Endometrial microvascular endothelial cells (primary cell): Measurements from ENCODE around the gene GPR183. TPM values are rescaled to one million over a fixed set of nuclear protein-coding genes. Genes with fewer than 3 reads are reported as not detected.
"Not testable (repeated sequence)": the region's sequence is repeated elsewhere in the genome, so short reads cannot be mapped to it uniquely, and the experiment has no call there.

Source experiments
- in situ Hi-C: cut with HindIII; loops from 2 replicates; pipeline ENCODE4 v1.10.0; 2017; ENCODE audit warnings: low sequenced_read_pairs, low pct_unique_long_range_greater_than_20kb; ENCODE audit errors: inconsistent ontology term
- total RNA-seq: library from RNA; depleted of rRNA; stranded (reverse); fragments of >200 nt; gene quantifications from one replicate; pipeline ENCODE4 v1.2.3, GENCODE V29; 2015; ENCODE audit errors: inconsistent ontology term

The GPR183 gene
- total RNA-seq, 1 donor from 2014 or later: 0.65 TPM

DNA sequence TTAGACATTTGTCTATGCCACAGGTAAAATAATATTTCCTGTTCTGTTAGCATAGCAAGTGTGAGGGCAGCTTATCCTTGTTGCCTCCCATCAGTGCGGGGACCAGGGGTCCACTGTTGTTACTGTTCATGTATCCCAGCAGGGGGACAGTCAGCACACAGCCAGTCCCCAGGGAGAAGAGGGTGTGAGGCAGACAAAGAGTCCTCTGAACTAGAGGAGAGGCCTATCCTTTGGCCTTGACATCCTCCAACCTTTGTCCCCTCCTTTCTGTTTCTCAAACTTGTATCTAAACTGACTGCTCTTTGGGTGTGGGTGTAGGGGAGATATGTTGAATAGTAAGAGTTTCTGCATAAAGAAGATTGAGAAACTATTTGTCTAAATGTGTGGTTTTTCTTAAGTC, 46.1 kb downstream of the GPR183 start:
- in situ Hi-C loops: no loop called here

DNA sequence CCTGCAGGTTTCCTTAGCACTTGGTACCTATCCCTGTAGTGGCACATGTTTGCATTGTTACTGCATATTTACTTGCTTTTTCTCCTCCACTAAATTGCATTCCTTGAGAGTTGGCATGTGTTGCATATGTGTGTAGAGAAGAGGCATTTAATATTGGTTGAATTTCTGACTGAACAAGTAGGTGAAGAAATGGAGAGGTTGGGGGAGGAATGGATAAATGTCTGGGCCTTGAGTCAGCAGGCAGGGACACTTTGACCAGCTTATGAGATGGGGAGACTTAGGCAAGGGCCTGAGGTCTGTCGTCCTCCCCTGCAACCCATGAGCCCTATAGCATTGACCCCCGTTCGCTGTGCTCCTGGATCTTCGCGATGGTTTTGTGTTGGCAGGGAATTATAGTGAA, 47.0 kb downstream of the GPR183 start:
- in situ Hi-C loops: no loop called here

DNA sequence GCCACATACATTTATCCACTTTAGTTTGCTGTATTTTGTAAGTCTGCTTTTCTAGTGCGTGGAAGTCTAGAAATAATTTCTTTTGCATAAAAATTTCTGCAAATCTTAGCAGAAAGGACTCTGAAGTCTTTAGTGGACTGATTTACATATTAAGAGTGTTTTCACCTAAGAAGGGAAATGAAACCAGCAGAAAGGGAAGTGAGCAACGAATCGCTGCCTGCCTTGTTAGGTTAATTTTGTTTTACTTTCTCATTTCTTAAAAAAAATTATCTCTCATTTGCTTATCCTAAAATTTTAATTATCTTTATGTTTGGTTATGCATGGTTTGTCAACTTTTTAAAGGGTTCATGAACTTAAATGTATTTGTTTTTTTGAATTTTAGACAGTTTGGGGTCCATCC, 48.3 kb downstream of the GPR183 start:
- in situ Hi-C loops: no loop called here

DNA sequence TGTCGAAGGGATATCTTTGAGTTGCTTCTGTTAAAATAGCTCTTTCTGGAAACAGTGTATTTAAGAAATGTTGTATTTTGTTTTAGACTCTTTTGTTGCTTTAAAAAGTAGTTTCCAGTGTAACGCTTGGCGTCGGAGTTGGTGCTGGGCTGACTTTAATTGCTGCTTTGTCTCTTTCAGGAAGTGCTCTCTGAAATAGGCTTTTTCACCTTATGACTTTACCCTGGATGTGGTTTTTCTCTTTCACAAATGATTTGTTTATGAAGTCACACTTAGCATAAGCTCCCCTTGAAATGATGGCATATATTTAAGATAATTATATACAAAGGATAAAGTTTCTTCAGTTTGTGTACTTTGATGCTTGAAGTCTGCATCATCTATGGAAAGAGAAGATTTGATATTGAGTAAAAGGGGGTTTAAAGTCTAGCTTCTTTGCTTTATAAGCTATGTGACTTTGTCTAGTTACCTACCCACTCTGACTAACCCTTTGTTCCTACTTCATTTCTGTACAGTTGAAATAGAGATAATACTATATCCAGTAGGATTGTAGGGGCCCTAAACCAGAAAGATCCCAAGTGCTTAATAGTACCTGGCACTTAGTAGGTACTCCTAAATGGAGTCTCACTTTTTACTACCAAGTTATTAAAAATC, 48.9 kb downstream of the GPR183 start, which contains the start of gene GPR18:
Gene GPR18, minus strand, starts transcription at position 170 of the 651 bp plus-strand sequence. CDS start 2,507 bp downstream, outside the sequence.
- in situ Hi-C loops: no loop called here

DNA sequence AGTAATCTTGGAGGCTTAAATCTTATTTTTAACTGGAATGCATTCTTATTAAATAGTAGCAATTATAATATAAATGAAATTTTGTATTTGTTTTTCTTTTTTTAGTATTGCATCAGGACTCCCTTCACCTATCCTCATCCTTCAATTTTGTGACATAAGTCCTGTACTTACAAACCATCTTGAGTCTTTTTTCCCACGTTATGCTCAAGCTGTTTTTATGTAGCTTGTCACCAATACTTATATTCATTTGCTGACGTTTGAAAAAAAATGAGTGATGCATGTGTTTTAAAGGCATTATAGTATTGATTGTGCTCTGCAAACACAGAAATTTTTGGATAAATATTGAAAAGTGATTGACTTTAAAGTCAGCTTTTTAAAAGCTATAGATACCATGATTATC, 49.9 kb downstream of the GPR183 start:
- in situ Hi-C loops: no loop called here

DNA sequence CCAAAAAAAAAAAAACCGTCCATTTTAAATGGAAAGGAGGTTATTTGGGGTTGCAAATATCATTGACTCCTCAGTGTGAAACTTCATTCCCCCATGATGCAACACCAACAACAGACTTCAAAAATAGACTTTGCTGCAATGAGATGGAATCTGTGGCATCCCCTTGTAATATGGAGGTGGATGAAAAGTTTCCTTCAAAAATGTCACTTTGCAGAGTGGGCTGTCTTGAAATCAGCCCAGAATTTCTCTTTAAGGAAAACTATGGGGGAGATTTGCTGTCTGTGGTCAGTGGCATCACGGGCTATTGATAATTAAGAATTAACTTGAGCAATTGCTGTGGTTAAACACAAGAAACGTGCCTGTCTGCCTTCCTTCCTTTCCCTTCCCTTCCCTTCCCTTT, 50.5 kb downstream of the GPR183 start:
- in situ Hi-C loops: no loop called here

DNA sequence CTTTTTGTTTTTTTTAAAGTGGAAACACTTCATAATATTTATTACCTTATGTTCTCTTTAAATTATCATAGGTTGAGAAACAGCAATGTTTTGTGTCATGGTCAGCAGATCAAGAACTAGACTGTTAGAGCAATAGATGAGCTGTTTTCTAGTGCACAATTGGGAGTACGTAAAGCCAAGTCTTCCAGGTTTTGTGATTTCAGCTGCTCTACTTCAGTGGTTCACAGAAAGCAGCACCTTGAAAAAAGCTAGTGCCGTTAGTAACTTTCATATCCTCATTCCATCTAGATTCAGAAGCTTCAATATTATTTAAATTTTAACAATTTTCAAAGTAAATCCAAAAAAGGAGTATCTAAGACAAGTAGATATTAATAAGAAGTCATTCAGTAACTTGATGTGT, 50.9 kb downstream of the GPR183 start:
- in situ Hi-C loops: no loop called here

DNA sequence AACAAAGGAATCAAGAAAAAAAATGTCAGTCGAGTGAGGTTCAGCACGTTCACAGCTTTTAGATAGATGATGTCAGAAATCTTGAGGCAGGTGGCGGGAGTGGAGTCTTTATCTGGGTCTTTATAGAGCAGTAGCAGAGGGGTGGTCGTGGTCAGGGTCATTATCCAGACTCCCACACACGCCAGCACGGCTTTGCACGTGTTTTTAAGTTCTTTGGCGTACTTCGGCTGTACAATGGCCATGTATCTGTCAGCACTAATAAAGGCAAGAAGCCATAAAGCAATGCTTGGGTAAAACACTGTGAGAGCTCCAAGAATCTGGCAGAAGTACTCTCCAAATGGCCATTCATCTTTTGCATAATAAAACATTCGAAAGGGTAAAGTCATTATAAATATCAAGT, 51.9 kb downstream of the GPR183 start:
- in situ Hi-C loops: no loop called here

DNA sequence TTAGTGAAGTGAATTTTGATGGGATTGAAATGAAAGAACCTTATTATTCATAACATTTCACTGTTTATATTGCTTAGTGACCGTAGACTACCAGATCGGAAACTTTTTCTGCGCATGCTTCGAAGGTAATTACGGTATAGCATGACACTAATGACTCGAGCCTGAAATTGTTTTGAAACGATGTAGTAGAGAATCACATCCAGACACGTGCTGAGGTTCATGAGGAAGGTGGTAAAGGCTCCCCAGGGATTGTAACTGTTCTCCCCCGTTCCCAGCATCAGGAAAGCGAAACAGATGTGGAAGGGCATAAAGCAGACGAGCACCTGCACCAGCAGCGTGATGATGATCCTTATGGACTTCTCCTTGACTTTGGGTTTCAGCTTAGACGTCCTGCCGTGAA, 52.4 kb downstream of the GPR183 start:
- in situ Hi-C loops: no loop called here

DNA sequence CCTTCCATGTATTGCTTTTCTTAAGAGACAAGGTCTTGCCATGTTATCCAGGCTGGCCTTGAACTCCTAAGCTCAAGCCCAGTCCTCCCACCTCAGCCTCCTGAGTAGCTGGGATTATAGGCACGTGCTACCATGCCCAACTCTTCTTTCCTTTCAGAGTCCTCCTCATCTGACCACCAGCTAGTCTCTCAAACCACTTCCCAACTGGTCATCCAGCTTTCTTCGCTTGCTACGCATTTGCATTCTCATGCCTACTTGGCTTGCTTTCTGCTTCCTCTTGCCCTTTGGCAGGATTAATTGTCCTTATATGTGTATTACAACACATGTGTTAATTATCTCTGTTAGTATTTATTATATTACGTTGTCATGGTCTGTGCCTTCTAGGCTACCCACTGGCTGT, 55.3 kb downstream of the GPR183 start:
- in situ Hi-C loops: no loop called here

DNA sequence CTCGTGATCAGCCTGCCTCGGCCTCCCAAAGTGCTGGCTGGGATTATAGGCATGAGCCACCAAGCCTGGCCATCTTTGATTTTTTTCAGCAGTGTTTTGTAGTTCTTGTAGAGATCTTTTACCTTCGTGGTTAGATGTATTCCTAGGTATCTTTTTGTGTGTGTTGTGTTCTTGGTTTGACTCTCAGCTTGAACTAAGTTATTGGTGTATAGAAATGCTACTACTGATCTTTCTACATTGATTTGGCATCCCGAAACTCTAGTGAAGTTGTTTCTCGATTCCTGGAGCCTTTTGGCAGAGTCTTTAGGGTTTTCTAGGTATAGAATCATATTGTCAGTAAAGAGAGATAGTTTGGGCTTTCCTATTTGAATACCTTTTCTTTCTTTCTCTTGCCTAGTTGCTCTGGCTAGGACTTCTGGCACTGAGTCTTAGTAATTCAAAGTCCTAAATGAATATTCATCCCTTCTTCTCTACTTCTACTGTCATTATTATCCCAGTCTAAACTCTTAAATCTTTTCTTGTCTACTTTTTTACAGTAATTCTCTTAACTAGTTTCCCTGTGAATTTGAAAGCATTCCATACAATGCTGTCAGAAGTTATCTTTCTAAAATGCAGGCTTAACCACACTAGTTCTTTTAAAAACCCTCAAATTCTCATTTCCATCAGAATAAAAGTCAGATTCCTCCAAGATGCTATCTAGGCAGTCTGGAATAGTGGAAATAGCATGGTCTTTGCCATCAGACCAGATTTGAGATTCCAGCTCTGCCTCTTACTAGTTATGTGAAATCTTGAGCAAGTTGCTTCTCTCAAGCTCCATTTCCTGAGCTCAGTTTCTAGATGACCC, 56.0 kb downstream of the GPR183 start:
- in situ Hi-C loops: no loop called here

DNA sequence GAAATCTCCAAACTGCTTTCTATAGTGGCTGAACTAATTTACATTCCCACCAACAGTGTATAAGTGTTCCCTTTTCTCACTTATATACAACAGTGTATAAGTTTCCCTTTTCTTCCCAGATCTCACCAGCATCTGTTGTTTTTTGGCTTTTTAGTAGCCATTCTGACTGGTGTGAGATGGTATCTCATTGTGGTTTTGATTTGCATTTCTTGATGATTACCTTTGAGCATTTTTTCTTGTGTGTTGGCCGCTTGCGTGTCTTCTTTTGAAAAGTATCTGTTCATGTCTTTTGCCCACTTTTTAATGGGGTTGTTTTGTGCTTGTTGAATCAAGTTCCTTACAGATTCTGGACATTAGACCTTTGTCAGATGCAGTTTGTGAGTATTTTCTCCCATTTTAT, 57.6 kb downstream of the GPR183 start:
- in situ Hi-C loops: not testable (repeated sequence)

DNA sequence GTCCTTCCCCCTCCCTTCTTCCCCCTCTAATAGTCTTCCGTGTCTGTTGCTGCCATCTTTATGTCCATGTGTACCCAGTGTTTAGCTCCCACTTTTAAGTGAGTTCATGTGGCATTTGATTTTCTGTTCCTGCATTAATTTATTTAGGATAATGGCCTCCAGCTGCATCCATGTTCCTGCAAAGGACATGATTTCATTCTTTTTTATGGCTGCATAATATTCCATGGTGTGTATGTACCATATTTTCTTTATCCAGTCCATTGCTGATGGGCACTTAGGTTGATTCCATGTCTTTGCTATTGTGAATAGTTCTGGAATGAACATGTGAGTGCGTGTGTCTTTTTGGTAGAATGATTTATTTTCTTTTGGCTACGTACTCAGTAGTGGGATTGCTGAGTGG, 58.0 kb downstream of the GPR183 start:
- in situ Hi-C loops: not testable (repeated sequence)

DNA sequence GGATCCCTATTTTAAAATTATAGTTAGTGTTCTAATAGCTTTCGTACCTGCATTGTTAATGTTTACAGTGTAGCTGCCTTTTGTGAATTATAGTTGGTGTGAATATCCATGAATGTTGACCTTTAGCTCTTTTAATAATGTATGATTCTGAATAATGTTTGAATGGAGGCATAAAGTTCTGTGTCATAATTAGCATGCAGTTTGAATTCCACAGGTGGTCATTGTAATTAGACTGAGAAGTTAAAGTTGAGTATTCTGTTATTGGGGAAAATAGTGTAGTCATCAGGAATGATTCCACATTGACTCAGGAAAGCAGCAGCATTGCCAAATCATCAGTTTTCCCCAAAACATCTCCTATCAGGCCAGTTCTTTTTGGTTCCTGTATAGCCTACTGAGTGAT, 61.1 kb downstream of the GPR183 start:
- in situ Hi-C loops: no loop called here

Other genes with a start within 250 kb of the GPR183 start
- gene UBAC2, start 106.5 kb downstream of the GPR183 start, total RNA-seq: 56.8 TPM
- not detected for gene GPR18, start 49.0 kb downstream of the GPR183 start, total RNA-seq
- gene TM9SF2, start 194.1 kb upstream of the GPR183 start, total RNA-seq: 117 TPM